ENCODE results near the gene IFNK.

The IFNK gene

DNA sequence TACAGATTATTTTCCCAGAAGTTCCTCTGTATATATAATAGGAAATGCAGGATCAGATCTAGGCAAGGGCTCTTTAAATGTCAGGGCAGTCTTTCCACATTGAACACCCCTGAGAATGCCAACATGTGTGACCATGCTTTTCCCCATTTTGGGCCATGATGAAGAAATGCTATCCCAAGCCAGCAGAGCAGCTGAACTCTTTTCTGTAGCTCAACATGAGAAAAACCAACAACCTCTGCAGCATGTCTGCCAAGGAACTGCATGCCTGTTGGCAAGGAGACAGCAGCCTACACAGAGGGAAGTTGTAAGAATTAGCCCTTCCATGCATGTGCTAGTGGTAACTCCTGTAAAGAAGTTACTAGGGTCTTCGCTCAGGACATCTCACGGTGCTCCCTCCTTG lies 9.5 kb upstream of the IFNK start:
- no peak for DNase-seq

DNA sequence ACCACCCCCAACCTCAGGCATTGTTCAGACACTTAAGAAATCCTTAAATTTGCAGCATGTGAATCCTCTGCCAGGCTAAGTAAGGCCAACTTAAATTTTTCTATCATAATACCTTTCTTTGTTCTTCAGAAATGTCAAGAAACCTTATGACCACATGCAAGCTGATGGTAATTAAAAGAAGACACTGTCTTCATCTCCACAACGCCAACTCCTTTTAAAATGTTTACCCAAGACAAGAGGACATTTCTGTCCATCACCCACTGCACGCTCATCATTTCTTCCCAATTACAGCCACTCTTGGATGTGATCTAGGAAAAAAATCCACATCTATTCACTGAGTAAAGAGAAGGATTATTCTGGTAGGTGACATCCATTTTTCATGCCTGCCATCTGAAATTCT lies 6.1 kb upstream of the IFNK start:
- no peak for DNase-seq

DNA sequence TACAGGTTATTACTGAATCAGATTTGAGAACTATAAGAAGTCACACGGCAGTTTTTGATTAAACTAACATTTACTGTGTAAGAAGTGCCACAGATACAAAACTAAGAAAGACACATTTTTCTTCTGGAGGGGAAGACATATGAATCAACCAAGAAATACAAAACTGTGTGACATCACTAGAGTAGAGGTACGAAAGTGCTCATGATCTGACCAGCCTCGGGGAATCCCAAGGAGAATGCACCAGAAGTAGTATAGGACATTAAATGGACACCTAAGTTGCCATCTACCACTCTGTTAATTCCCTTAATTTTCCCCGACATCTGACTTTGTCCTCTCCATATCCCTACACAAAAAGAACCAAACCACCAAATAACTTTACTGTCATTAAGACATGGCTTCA lies 5.3 kb upstream of the IFNK start:
- no peak for DNase-seq

DNA sequence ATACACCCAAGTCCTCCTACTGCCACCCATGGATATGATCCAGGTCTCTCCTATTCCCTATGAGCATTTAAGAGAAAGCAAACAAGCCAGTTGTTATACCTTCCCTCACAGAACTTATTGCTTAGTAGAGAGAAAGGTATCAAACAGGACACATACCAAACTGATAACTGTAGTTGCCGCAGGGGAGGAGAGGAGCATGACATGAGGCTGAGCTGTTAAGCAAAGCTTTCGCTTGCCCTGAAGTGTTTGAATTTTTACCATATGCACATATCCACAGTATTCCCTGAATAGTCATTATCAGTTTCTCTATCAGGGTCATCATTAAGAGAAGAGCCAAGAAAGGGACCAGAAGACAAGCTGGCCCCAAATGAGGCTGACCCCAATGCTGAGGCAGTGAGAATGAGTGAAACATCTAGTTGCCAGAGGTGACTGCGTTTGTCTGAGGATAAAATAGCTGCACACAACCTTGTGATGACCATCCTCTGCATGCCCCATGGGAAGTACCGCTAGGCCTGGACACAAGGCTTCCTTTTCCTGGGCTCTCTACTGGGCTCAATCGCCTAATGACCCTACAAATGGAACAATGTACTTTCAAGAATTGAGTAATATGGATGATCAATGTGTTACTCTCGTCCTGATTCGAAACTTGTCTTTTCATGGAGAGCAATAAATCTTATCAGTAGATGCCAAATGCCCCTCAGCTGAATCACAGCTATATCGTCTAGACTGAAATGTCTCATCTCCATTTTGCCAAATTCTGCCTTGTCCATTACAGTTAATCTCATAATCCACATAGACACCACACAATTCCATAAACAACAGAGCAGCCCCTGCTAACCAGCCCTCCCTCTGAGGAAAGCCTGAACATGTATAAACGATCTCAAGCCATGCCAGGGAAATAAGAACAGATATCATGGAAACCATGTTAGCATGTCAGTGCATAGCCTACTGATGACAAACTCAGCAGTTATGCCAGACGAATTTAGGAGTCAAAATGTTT lies 4.3 kb upstream of the IFNK start:
- no peak for DNase-seq

DNA sequence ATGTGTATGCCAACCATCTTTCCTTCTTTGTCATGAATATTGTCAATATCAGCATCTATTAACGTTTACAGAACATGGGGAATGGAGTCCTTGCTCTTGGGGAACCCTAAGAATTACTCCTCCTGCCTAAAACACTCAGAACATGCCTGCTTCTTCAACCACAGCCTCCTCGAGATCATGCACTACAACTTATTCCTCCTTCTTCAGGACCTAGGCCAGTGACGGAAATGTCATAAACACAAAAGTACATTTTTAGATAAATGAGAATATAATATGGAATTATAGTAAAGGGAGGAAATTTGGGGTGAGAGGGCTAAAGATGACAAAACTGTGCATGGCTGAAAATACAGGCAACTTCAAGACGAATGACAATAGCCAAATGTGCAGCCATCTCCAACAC lies 3.1 kb upstream of the IFNK start:
- DNase-seq, result no peak

DNA sequence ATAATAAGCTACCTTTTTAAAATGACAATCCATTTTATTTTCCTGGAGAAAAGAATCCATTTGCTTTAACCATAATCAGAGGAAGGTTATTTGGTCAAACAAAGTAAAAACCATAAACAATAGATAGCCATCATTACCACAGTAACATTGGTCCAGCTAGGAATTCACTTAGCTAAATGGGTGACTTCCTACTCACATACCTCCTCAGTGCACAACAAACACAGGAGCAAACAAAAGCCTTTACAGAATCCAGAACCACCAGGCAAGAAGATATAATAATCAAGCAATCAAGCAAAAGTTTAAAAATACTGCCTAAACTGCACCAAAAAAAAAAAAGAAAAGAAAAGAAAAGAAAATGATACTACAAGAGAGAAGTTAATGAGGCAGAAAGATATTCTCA lies 949 bp upstream of the IFNK start:
- DNase-seq, result no peak

DNA sequence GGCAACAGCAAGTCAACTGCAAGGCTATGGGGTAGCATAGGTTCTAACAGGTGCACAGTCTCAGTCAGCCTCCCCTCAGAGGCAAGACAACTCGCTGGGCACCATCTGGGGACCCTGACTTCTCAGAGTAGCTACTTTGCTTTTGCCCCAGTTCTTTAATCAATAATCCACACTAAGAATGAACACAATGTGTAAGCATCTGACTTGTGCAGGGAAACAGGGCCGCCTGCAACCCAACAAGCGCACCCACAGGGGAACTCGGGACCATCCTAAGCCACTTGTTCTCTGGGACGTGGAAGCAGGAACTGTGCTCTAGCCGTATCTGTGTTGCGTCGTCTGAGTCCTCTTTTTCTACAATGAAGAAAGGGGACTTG lies 3.6 kb downstream of the IFNK start:
- no peak for DNase-seq

DNA sequence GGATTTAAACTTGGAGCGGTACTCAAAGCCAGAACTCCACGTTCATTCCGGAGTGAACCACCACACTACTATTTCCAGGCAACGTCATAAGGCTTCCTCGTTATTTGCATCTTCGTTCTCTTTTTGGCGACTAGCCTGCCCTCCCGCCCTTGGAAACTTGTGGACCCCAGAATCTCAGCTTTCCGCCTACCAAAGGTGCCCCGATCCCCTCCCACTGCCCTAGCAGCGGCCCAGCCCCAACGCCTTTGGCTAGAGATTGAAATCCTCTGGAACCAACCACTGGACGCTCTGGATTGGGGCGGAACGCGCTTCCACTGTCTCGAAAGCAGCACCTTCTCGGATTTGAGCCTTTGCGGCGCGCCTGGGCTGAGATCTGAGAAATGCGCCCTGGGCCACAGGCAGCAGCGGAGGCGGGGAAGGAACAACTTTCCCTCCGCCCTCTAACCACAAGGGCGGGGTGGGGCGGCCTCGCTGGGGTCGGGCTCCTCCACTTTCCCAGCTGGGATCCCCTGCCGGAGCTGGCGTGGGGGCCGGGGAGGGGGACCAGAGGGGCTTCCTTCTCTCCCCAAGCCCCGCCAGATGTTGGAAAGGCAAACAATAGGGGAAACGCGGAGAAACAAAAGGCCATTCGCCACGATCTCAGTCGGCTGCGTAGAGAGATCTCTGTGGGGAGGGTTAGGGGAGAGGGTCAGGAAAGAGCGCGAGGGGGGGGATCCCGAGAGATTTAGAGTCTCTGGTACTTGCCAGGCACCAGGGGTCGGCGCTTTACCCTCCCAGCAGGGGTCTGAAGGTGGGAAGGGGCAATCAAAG lies 4.2 kb downstream of the IFNK start:
- DNase-seq, result peak; percentile 70

DNA sequence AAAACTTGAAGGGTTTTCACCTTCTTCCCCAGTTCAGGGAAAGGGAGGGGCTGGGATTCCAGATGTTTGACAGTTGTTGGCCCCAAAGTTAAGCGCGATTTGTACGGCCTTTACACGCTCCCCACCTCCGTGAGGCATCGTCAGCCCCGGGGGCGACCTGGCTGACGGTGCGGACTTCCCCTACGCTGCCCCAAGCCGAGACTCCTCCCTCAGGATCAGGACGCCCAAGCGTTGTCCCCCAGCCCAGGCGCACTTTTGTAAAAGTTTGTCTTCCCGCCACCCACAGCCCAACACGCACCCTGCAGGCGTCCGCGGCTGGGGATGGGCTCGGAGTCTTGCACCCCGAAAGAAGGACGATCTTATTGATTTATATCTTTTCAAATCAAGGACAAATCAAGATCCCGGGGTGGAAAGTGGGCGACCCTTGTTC lies 4.8 kb downstream of the IFNK start:
- DNase-seq, result peak; percentile 40

DNA sequence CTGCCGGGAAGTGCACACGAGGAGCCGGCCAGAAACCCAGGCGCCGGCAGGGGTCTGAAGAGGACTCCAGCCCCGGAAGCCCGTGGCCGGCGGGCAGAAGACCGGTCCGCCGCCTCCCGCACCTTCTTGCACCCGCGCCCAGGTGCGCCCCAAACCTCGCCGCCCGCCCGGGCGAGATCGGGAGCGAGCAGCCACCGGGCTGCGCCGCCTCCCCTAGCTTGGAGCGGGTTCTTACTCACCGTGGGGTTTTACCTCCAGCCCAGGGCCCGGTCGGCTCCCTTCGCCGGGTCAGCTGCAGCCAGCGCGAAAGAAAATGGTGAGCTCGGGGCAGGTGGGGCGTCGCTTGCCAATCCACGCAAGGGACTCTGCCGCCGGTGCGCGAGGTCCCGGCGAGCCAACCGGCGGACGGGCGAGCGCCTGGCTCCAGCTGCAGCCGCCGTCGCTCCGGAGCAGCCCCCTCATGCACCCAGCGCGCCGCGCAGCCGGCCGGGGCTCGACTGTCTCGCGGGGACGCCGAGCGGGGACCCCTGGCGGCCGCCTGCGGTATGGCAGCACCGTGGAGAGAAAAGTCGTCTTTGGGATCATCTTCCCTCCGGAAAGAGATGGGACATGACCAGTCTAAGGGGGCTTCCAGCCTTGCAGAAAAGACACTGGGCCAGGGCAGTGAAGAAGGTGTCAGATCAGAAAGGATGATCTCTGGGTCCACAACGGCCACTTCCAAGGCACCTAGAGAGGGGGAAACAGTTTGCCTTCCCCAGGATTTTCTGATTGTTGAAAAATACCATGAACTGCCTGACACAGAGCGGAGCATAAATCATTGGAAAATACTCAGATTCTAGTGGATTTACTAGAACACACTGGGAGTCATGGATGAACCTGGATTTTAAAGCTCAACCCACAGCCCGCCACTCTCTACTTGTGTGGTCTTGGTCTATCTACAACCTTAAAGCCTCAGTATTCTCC lies 5.5 kb downstream of the IFNK start, which contains the start of gene MOB3B:
MOB3B (minus strand) TSS at position 499 of the 963 bp plus-strand sequence. CDS start 74,264 bp downstream, outside the sequence.
- peak; percentile 79 for DNase-seq

DNA sequence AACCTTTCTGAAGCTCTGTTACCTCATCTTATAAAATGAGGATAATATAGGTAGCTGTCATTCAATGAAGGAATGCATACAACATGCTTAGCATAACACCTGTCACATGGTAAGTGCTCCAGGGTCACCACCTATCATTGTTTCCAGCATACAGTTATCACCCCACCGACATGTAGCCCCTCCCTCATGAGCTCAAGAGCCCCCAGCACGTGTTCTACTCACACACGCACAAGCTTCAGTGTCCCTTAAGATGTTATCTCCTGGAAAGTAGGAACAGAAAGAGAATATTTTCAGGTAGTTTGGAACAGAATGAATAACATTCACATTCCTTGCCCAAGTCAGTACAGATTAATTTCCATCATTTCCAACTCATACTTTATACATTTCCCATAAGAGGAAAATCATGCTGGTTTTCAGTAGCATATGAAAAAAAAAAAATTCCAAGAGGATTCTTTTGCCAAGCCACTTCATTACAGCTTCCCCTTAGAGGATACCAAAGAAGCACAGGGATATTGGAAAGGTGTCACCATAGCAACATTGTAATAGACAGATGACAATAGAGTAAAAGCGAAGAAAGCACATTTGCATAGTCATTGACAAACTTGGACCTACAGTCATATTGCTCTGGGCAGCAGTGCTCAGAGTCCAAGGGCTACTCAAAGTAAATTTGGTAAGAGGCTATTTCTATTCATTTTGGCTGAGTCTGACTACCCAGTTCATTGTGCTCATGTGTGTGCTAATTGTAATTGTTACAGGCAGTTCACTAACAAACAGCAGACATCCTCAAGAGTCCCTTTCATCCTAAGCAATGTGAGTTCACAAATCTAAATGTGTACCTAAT lies 7.0 kb downstream of the IFNK start:
- no peak for DNase-seq

DNA sequence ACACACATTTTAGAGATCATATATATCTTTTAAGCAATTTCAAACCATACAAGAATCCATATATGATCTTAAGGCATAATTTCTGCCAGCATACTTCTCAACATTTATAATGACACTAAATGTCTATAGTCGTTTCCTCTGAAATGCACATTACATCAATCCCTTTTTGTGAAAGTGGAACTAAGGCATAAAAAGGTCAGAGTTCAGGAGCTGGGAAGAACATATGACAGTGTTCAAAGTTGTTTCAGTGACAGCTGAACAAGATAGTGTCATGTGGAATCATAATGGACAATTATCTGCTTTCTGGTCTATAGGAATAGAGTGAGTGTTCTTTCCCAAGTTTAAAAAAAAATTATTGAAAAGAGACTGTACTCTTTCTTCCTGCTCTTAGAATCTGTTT lies 8.0 kb downstream of the IFNK start:
- no peak for DNase-seq

DNA sequence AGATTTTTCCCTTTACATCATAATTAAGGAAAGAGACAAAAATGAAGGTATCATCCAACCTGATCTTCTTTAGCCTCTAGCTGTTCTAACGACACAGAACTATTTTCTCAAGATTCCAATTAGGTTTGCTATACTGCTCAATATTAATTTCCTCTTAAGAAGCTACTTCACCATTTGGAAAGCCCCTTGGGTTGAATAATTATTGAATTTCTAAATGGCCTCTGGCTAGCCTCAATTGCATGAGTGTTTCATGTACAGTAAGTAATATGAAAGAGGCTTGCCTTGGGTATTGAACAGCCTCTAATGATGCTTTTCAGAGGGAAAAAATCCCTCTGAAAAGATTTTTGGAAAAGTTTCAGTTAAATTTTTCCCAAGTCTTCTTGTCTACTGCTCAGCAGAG lies 9.2 kb downstream of the IFNK start:
- DNase-seq, result no peak

DNA sequence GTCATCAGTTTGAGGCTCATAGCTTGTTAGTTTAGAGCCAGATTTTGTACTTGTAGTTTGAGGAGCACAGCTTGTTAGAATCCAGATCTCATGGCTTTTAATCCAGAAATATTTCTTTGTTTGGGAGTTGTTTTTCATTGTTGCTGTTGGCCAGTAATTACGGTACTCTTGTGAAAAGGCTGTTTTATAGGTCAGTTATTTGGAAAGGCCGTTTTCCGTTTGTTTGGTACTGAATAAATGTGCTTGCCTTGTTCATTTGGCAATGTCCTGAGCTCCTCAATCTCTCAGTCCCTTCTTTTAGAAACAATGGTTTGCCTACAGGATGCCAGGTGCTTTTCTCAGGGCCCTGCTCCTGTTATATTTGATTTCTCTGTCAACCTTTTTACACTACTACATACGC lies 10.0 kb downstream of the IFNK start:
- no peak for DNase-seq

DNA sequence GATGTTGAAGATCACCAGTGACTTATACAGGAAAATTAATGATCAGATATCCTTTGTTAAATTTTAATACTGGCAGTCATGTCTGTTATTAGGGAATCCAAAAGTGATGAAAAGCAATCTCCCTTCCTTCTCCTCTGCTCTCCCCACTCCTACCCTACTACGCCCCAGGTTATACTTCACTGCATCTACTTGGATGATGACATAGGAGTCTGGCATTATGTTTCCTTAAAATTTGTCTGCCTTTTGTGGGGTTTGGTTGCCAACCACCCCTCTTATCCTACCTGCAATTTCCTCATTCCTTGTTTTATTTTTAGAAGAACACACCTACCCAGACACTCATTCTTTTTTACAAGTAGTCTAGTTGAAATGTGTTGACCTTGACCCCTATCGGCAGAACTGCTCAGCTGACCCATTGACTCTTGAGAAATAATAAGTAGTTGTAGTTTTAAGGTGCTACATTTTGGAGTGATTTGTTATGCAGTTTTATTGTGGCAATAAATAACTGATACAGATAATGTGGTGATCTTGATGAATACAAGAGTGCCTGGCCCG lies 10.6 kb downstream of the IFNK start:
- DNase-seq, result no peak

DNA sequence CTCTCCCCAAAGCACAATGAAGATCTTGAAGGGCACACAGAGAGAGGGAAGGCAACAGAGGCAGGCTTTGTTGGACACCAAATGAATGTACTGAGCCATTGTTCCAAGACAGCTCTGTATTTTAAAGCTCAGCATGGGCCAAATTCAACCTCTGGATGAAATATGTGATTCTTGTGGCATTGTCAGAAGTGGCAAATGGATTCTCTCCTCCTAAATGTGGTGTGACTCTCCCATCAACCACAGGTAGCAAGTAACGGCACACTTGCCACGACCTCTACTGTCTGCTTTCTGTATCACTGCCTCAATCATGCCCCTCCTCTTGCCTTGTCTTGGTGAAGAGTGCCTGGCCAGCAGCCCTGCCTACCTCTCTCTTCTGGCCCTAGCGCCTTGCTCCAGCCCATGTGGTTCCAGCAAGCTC lies 11.6 kb downstream of the IFNK start:
- DNase-seq, result peak; percentile 11

DNA sequence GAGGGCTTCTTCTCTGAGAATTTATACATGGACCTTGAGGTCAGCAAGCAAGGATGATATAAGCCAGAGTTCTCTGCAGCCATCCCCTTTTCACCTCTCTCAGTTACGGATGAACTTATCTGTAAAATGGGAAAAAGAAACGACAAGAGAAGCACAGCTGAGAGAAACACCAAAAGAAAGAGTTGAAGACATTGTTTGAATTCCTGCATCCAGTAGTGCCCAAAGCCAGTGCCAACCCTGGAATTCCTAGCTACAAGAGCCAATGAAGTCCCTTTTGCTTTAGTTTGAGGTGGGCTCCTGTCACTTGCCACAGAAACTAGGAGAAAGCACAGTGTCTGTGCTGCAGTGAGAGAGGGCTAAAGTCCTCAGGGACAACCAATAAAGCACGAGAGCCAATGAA lies 12.1 kb downstream of the IFNK start:
- DNase-seq, result no peak

DNA sequence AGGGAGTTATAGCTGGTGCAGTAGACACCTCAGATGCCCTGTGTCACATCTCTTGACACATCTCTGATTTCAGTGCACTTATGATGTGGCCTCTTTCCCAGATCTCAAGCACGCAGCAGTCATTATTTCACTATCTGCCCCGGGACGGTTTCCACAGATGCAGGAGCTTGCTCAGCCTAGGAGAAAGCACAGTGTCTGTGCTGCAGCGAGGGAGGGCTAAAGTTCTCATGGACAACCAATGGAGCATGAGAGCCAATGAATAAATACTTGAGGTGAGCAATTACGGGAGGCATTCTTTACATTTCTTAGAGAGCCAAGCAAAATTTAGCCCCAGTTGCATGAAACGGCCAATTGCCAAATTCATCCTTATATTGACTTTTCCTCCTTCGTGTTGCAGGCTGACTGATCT lies 12.9 kb downstream of the IFNK start:
- no peak for DNase-seq

DNA sequence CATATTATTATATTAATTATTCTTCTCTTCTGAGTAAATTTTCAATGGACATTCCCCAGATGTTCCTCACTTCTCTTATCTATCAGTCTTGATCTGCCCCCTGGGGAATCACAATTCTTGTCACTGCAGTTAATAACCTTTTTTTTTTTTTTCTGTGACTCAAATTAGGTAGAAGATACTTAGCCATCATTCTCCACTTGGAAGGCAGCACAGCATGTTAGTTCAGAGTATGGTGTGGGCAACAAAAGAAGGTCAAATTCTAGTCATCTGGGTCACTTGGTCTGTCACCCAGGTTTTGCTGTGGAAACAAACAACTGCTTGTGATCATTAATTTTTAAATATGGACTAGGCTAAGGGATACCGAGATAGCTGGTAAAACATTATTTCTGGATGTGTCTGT lies 13.7 kb downstream of the IFNK start:
- no peak for DNase-seq

DNA sequence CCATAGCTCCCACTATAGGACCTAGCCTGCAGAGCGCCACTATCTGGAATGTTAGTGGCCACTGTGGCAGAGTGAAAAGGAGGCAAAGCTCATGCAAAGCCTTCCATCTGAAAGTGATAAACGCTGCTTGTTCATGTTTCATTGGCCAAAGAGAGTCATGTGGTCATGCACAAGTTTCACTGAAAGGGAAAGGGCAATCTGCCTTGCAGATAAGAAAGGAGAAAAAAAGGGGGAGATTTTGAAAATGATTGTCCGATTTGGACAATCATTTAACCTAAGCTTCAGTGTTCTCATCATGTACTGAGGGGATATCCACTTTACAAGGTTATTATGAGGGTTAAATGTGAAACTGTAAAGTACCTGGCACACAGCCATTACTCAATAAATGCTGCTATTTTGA lies 14.6 kb downstream of the IFNK start:
- DNase-seq, result no peak

Data from activated CD4-positive, alpha-beta T cell treated with anti-CD3 and anti-CD28 coated beads, Interleukin-10, Interleukin-2, amounts not matched to agents 100 ng/mL and 50 ng/mL, durations not matched to agents 16 hours and 8 hours (primary cell).